ENCODE measurements around the gene COX8A. TPM values are rescaled to one million over a fixed set of nuclear protein-coding genes. Genes with fewer than 3 reads are reported as not detected.

COX8A gene
- polyA plus RNA-seq, 3 donors, result 354 to 588 (median 526) TPM

DNA sequence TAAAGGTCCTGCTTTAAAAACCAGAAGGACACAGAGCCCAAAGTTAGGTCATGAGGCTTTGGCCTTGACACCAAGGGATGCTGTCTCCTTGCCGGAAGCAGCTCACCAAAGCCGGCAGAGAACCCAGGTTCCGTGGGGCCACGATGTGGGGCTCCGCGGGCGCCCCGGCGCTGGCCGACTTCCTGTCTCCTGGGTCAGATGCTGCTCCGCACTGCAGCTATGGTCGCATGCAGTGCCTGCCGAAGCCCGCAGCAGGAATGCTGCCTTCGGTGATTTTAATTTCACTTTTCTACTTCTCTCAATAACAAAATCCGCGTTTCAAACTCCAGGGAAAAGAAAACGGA lies 11.4 kb downstream of the COX8A start:
- H3K27ac Mint-ChIP-seq, result peak overlapping the region; percentile 92 to 98 (median 96)
- H3K36me3 ChIP-seq (replicated peaks in 1 of 2; ENCODE audit: control insufficient read depth in 1 of 2, insufficient read depth in 2 of 2, low read length in 2 of 2), result peaks cover 12 to 21% of the 10 kb centered on the region in 2 donors
- no peaks in the 10 kb centered on the region for H3K9me3 ChIP-seq (replicated peaks in 1 of 2; ENCODE audit: control insufficient read depth in 1 of 2, insufficient read depth in 1 of 2, low read length in 2 of 2)
- peaks cover 36% of the 10 kb centered on the region for H4K20me1 ChIP-seq (ENCODE audit: insufficient read depth, low read length)
- H3K27me3 ChIP-seq (ENCODE audit: control insufficient read depth in 2 of 2, insufficient read depth in 2 of 2, low read length in 2 of 2), result no peaks in the 10 kb centered on the region
- intact Hi-C loops (cut with micrococcal nuclease), result no loop called here
- peak overlapping the region; percentile 97 for H3K4me2 ChIP-seq (replicated peaks; ENCODE audit: extremely low read depth, low read length, poor library complexity, severe bottlenecking)
- H3K4me1 ChIP-seq (ENCODE audit: control insufficient read depth in 1 of 2, insufficient read depth in 2 of 2, low read length in 2 of 2), result peaks cover 37 to 48% of the 10 kb centered on the region in 2 donors
- peaks cover 23 to 28% of the 10 kb centered on the region in 2 donors for H3K36me3 Mint-ChIP-seq
- TF ChIP-seq, protein P1, sequence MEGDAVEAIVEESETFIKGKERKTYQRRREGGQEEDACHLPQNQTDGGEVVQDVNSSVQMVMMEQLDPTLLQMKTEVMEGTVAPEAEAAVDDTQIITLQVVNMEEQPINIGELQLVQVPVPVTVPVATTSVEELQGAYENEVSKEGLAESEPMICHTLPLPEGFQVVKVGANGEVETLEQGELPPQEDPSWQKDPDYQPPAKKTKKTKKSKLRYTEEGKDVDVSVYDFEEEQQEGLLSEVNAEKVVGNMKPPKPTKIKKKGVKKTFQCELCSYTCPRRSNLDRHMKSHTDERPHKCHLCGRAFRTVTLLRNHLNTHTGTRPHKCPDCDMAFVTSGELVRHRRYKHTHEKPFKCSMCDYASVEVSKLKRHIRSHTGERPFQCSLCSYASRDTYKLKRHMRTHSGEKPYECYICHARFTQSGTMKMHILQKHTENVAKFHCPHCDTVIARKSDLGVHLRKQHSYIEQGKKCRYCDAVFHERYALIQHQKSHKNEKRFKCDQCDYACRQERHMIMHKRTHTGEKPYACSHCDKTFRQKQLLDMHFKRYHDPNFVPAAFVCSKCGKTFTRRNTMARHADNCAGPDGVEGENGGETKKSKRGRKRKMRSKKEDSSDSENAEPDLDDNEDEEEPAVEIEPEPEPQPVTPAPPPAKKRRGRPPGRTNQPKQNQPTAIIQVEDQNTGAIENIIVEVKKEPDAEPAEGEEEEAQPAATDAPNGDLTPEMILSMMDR (IDR thresholded peaks at IDR 0.05), result no peak
- peak overlapping the region; percentile 81 to 93 for H3K27ac ChIP-seq (ENCODE audit: low read depth in 1 of 2, low read length in 2 of 2)
- DNase-seq, result peak; percentile 43 to 60 (median 46)
- peaks cover 43% of the 10 kb centered on the region for H3K4me1 Mint-ChIP-seq
- no peaks in the 10 kb centered on the region for H3K9me3 Mint-ChIP-seq
- H3K9ac ChIP-seq (ENCODE audit: insufficient read depth, low read length, poor library complexity, severe bottlenecking), result peak overlapping the region; percentile 97
- H3K27me3 Mint-ChIP-seq (ENCODE audit: low read depth in 3 of 3), result peaks cover 0 to 4% (median 1%) of the 10 kb centered on the region in 3 donors
- peak overlapping the region; percentile 97 for H2AFZ ChIP-seq (ENCODE audit: insufficient read depth, low read depth, low read length, poor library complexity, severe bottlenecking)
- peaks cover 39% of the 10 kb centered on the region for H3K79me2 ChIP-seq (ENCODE audit: insufficient read depth, low read length)
- peak overlapping the region; percentile 97 to 99 for H3K4me3 Mint-ChIP-seq
- peak overlapping the region; percentile 83 to 99 (median 97) for H3K4me3 ChIP-seq (replicated peaks in 1 of 3; ENCODE audit: low read depth in 2 of 3, low read length in 3 of 3)
- 2% methylated on average over 11 of the region's 18 CpGs for WGBS (ENCODE audit: insufficient coverage)

DNA sequence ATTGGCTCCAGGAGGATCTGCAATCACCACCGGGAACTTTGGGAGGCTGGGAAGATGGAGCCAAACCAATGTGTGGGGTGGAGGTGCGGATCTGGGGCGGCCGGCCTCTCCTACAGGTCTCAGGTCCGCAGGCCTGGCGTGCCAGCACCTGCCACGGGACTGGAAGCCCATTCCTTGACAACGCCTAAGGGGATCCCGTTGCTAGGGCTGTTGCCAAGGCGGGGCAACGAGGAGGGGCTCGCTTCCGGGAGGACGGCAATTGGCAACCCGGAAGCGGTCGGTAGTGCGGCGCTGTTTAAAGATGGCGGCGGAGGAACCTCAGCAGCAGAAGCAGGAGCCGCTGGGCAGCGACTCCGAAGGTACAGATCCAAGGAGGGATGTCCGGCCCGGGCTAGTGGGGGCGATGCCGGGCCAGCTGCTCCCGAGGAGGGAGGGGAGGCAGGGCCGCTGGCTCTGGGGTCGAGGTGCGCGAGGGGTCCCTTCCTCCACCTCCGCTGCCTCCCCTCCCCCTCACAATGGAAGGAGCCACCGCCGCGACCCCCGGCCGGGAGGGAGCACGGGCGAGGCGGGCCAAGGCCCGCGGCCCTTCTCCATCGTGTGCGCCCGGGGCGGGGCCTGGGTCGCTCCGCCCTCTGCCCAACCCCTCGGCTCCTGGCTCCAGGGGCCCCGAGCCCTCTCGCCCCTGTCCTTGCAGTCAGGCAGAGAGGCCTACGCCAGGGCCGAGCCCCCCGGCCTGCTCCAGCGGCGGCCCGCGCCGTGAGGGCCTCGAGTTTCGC lies 11.9 kb downstream of the COX8A start, which contains the start of gene OTUB1:
TSS of gene OTUB1 (plus strand) at position 283 of the 776 bp plus-strand sequence. CDS start at position 302, 19 bp downstream.
- WGBS (ENCODE audit: insufficient coverage), result under 1% methylated on average over 51 of the region's 63 CpGs
- Mint-ChIP-seq H3K4me1 (peaks cover 39% of the 10 kb centered on the region), H3K9me3 (no peaks in the 10 kb centered on the region), H3K27ac (peak within 1 kb of the TSS; percentile 92 to 98 (median 96)), H3K27me3 (ENCODE audit: low read depth in 3 of 3) (peaks cover 0 to 4% (median 1%) of the 10 kb centered on the region in 3 donors), H3K36me3 (peaks cover 29 to 33% of the 10 kb centered on the region in 2 donors), H3K4me3 (peak within 1 kb of the TSS; percentile 97 to 99)
- H3K4me2 ChIP-seq (replicated peaks; ENCODE audit: extremely low read depth, low read length, poor library complexity, severe bottlenecking), result peak within 1 kb of the TSS; percentile 97
- peaks cover 42% of the 10 kb centered on the region for H4K20me1 ChIP-seq (ENCODE audit: insufficient read depth, low read length)
- no peaks in the 10 kb centered on the region for H3K27me3 ChIP-seq (ENCODE audit: control insufficient read depth in 2 of 2, insufficient read depth in 2 of 2, low read length in 2 of 2)
- peaks cover 40% of the 10 kb centered on the region for H3K79me2 ChIP-seq (ENCODE audit: insufficient read depth, low read length)
- H3K4me1 ChIP-seq (ENCODE audit: control insufficient read depth in 1 of 2, insufficient read depth in 2 of 2, low read length in 2 of 2), result peaks cover 37 to 48% of the 10 kb centered on the region in 2 donors
- H3K9ac ChIP-seq (ENCODE audit: insufficient read depth, low read length, poor library complexity, severe bottlenecking), result peak within 1 kb of the TSS; percentile 97
- peak within 1 kb of the TSS; percentile 97 for H2AFZ ChIP-seq (ENCODE audit: insufficient read depth, low read depth, low read length, poor library complexity, severe bottlenecking)
- intact Hi-C loops (cut with micrococcal nuclease), result no loop called here
- peak; percentile 84 to 92 (median 90) for DNase-seq
- peak within 1 kb of the TSS; percentile 83 to 99 (median 97) for H3K4me3 ChIP-seq (replicated peaks in 1 of 3; ENCODE audit: low read depth in 2 of 3, low read length in 3 of 3)
- H3K27ac ChIP-seq (ENCODE audit: low read depth in 1 of 2, low read length in 2 of 2), result peak within 1 kb of the TSS; percentile 81 to 93
- H3K36me3 ChIP-seq (replicated peaks in 1 of 2; ENCODE audit: control insufficient read depth in 1 of 2, insufficient read depth in 2 of 2, low read length in 2 of 2), result peaks cover 17 to 27% of the 10 kb centered on the region in 2 donors
- H3K9me3 ChIP-seq (replicated peaks in 1 of 2; ENCODE audit: control insufficient read depth in 1 of 2, insufficient read depth in 1 of 2, low read length in 2 of 2), result no peaks in the 10 kb centered on the region
- TF ChIP-seq, protein P1 (IDR thresholded peaks at IDR 0.05), result no peak
